Glomerular endothelial cell (primary cell): Measurements from ENCODE around the gene SLC25A10. TPM values are rescaled to one million over a fixed set of nuclear protein-coding genes. Genes with fewer than 3 reads are reported as not detected.
"Not testable (repeated sequence)": the region's sequence is repeated elsewhere in the genome, so short reads cannot be mapped to it uniquely, and the experiment has no call there.

Experiments
- DNase-seq: peaks from one replicate; pipeline ENCODE4 v3.0.0-alpha.2; 2011; ENCODE audit warnings: low read depth, low spot score; ENCODE audit errors: extremely low read depth
- total RNA-seq: library from RNA; depleted of rRNA; stranded (reverse); fragments of >200 nt; gene quantifications from 2 replicates; pipeline ENCODE4 v1.2.3, GENCODE V29; 2015

SLC25A10 gene, protein sequence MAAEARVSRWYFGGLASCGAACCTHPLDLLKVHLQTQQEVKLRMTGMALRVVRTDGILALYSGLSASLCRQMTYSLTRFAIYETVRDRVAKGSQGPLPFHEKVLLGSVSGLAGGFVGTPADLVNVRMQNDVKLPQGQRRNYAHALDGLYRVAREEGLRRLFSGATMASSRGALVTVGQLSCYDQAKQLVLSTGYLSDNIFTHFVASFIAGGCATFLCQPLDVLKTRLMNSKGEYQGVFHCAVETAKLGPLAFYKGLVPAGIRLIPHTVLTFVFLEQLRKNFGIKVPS
- 13.2 and 19.0 TPM in 2 replicates for total RNA-seq

DNA sequence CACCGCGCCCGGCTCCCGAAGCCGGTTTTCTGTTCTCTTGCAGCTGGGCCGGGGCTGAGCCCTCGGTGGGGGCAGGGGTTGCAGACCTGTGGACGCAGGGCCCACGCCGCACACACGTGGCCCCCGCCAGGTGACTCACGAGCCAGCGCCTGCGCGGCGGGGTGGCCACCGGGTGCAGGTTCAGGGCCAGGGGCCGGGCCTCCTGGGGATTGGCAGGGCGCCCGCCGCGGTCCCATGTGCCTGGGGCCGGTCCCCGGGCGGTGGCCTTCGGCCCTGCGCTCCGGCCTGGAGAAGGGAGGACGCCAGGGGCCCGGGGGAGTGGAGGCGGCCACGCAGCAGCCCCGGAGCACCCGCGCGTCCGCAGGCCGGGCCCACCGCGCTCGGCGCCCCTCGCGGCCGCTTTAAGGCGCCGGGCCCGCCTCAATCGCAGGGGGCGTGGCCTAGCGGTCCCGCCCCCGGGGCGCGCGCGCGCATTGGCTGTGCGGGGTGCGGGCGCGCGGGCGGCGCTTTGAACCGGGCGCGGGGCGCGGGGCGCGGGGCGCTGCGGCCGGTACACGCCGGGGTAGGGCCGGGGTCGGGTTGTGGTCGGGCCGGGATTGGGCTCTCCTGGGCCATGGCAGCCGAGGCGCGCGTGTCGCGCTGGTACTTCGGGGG, at the start of gene SLC25A10:
TSS of gene SLC25A10 (plus strand) at position 471 of the 654 bp plus-strand sequence. CDS start at position 614, 143 bp downstream.
- no peak for DNase-seq

DNA sequence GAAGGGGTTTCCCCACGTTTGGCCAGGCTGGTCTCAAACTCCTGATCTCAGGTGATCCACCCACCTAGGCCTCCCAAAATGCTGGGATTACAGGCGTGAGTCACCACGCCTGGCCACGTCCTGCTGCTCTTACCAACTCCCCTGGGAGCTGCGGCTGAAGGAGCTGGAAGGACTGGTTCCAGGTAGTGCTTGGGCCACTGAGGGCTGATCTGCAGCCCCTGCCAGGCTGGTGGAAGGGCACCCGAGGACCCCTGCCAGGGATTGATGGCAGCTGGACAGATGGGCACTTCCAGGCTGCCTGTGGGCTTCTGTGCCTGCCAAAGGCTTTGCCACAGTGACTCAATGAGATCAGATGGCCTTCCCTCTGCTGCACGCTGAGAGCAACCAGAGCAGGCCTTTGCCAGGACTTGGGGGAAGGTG, 48.0 kb upstream of the SLC25A10 start:
- no peak for DNase-seq

DNA sequence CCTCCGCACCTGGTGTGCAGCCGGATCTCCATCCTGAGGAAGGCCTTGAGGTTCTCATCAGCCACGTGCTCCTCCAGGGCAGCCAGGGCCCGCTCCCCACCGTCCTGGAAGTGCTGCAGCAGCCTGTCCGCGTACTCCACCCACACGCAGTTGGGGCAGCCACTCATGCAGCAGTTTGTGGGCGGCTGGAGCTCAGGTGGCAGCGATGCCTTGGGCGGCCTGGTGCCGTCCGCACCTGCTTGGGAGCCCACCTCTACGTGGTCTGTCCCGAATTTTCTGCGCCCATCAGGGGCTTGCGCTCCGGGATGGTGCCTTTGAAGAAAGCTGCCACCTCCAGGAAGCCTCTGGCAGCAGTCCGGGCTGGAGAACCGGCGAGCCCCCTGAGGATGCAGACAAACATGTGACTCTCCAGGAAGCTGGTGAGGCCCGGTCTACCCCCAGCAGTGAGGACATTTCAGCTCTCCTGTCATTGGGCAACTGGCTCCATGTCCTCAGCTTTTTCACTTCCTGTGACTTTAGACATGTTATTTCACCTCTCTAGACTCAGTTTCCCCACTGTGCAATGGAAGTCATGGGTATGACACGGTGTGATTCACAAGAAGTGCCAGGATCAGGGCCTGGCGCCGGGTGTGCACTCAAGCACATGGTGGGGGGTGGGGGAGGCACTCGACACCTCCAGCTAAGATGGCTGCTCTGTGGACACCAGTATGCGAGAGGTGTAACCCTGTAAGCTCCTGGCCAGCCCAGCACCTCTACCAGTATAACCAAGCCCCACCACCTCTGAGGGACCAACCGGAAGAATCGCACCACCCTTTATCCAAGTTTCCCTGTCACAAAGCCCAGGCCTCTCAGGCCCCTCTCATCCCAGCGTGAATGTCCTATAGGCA, 46.6 kb upstream of the SLC25A10 start:
- no peak for DNase-seq

DNA sequence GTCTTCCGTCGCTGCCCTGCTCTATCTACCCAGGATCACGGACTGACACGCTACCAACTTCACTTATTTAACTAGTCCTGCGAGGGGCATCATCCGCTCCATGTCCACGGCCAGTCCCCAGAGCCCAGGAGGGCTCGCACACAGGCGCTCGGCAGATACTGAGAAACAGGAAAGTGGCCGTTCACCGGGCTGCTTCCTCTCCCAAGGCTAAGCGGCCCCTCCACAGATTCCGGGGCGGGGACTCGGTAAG, 46.1 kb upstream of the SLC25A10 start:
- no peak for DNase-seq

DNA sequence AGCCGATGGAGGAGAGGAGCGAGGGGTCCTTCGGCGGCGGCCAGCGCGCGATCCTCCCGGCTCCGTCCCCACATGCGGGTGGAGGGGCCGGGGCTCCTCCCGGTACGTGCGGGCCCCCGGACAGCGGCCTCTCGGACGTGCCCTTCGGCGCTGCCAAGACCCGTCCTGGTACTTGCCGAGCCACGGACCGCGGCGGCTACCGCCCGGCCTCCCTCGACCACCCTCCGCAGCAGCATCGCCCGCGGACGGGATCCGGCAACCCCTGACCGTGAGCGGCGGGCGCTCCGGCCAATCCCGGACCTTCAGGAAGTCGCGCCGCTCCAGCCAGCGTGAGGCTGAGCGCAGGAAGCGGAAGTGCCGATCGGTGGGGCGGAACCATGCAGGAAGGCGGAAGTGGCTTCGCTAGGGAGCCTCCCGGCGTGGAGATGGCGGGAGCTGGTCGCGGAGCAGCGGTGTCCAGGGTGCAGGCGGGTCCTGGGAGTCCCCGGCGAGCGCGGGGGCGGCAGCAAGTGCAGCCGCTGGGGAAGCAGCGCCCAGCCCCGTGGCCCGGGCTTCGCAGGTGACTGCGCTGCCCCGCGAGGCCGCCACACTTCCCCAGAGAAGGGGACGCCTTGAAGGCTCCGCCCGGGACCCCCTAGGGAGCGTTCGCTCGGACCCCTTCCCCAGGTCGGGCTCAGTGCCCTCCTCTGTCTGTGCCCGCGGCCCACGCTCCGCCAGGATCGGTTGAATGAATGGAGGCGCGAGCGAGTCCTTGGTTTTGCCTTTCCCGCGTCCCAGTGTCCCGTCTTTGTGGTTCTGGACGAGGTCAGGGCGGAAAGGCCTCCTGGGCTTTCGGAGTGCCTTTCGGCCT, 45.5 kb upstream of the SLC25A10 start, which contains the start of the genes CCDC137 and OXLD1:
TSS of gene CCDC137 (plus strand) at position 396 of the 850 bp plus-strand sequence. CDS start at position 426, 30 bp downstream.
TSS of gene OXLD1 (minus strand) at position 264 of the 850 bp plus-strand sequence. CDS start at position 236, 28 bp downstream.
- peak; percentile 66 for DNase-seq

DNA sequence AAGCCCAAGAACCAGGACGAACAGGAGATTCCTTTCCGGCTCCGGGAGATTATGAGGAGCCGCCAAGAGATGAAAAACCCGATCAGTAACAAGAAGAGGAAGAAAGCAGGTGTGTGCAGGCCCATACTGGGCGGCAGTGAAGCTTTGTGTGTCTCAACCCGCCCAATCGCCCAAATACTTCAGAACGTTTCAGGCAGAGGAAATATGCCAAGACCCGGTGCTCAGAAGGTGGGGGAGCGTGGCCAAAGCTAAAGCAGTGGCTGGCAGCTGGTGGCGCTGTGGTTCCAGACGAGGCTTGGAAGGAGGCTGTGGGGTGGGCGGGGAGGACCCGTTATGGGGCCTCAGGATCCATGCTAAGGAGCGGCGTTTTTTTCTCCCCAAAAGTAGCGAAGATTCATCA, 44.3 kb upstream of the SLC25A10 start:
- no peak for DNase-seq

DNA sequence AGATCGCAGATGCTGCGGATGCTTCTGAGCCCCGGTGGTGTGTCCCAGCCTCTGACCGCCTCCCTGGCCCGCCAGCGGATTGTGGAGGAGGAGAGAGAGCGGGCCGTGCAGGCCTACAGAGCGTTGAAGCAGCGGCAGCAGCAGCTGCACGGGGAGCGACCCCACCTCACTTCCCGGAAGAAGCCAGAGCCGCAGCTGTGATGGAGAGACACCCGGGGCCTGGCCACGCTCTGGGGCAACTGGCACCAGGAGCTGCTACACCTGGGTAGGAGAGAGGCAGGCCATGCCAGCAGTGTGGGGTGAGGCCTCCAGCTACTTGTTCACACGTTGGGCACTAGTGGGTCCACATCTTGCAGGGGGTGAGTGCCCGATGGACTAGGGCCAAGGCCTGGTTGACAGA, 39.6 kb upstream of the SLC25A10 start:
- DNase-seq = no peak

DNA sequence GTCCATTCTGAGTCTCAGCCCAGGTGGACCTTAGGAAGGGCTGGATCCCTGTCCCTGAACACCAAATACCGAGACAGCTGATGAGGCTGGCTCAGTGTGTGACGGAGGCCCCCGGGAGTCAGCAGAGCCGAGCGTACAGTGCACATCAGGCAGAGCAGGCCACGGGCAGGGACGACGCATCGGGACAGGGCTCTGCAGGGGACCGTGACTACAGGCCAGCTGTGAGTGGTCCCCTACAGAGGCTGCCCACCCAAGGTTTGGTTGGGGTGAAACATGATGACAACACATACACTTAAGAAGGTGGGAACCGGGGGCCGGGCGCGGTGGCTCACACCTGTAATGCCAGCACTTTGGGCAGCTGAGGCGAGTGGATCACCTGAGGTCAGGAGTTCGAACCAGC, 39.1 kb upstream of the SLC25A10 start:
- no peak for DNase-seq

DNA sequence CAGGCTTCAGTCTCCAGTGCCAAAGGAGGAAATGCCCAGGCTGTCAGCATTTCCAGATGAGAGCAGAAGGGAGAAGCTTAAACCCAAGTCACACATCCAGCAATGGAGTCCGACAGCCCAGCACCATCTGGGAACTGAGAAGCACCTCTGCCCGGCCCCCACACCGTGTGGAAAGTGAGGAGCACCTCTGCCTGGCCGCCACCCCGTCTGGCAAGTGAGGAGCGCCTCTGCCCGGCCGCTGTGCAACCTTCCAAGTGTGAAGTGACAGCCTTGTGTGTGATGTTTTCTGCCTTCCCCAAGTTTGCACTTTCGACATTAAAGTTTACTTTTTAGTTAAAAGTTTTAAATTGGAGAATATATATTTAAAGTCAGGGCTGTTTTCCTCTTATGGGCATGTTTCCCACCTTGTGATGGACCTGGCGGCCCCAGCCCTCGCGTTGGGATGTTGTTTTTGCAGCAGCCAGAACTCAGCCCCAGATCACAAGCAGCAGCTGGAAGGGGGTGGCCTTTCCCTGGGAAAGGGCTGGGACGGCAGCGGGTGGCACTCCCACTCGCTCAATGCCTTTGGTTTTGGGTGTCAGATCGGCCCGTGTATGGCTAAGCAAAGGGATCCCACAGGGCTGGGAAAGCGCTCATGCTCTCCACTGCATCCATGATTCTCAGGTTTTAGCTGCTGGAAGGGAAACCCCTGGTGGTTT, 38.4 kb upstream of the SLC25A10 start:
- DNase-seq = no peak

DNA sequence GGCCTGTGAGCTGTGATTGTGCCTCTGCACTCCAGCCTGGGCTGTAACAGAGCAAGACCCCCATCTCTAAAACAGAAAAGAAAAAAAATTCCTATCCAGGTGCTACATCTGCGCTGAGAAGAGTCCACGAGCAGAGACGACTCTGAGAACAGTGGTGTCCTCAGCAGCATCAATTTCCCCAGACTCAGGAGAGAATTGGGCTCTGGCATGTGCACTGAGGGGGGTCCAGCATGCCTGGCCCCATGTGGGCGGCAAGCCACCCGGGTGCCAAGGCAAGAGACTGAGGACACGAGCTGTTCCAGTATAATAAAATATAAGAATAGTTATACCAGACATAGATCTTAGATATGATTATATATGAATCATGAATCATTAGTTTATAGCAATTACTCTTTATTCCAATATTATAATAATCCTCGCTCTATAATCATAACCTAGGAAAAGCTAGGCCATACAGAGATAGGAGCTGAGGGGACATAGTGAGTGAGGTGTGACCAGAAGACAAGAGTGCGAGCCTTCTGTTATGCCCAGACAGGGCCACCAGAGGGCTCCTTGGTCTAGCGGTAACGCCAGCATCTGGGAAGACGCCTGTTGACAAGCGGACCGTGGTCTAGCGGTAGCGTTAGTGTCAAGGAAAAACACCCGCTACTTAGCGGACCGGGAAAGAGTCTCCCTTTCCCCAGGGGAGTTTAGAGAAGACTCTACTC, 36.4 kb upstream of the SLC25A10 start:
- not testable (repeated sequence) for DNase-seq

DNA sequence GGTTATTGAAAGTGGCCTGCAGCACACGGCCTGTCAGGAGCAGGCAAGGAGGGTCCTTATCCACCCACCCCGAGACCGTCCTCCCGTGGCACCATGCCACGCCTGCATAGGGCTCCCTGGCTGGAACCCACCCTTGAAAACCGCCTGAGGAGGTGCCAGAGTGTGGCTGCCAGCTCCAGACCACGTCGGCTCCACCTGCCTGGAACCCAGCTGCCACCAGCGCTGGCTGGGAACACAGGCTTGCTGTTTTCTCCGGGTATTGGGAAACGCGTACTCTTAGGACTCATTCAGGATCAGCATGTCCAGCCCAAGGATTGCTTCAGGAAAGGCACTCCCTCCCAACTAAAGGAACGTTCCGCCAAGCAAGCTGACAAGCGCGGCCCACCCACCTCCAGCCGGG, 35.2 kb upstream of the SLC25A10 start:
- DNase-seq = no peak

DNA sequence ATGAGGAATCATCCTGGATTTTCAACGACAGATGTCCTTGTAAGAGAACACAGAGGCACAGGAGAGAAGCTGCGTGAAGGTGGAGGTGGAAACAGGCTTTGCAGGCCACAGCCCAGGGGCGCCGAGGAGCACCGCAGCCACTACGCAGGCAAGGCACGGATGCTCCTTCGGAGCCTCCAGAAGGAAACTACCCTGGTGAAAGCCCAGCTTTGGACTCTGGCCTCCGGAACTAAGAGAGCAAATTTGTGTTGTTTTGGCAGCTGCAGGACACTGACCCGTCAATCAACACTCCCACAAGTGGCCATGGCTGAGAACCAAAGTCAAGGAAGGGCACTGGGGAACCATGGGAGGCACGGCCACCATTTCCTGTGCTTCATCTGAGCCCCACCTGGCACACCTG, 31.9 kb upstream of the SLC25A10 start:
- DNase-seq = no peak

DNA sequence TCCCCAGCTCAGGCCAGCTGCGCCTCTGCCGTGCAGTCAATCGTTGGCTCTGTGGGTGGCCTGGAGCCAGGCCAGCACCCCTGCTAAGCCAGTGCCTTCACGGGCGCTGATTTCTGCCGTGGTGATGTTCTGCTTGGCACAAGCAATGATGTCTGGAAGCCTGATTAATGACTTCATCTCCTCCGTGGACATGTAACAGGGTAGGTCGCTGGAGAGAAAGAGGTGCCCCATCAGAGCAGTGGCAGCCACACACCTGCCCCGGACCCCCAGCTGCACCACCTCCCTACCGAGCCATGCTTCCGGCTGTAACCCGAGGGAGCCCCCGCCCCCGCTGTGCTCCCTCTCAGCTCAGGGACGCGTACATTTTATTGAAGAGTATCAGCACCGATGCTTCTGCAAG, 30.4 kb upstream of the SLC25A10 start:
- DNase-seq = no peak

DNA sequence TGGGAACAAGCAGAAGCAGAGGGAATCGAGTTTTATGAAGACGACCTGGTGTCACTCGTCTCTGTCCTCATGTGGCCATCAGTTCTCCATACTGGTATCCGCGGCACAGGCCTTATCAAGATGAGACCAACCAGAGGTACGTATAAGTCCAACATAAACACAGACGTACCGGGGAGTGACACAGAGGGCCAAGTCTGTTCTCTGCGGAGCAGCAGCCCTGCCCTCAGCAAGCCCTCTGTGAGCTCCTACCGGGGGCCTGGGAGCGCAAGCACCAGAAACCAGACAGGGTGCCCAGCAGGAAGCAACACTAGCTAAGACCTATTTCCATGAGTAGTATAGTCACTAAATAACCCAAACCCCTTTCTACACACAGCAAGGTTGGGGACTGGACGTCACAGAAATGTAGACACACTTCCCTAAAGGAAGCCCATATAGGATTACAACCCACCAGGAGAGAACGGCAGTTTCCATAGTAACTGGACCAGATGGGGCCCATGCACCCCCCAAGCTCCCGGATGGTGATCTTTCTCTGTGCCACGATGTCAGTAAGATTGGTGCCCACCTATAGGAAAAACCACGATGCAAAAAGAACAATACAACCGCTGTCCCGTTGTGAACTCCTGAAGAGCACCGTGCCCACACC, 29.4 kb upstream of the SLC25A10 start:
- DNase-seq = no peak

DNA sequence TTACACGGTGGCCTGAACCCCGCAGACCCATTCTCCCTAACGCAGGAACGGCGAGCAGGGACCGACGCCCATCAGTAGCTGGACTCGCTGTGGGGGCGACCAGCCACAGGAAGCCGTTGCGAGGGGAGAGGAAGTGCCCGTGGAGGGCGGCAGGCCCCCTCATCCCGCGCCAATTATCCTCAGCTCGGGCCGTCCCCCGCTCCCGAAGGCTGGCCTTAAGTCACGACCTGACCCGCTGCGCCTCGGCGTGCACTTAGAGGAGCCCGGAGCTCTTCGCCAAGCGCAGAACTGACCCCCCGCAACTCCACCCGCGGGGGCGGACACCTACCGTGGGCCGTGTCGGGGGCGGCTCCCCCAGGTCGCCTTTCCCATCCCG, 28.9 kb upstream of the SLC25A10 start:
- DNase-seq = no peak

DNA sequence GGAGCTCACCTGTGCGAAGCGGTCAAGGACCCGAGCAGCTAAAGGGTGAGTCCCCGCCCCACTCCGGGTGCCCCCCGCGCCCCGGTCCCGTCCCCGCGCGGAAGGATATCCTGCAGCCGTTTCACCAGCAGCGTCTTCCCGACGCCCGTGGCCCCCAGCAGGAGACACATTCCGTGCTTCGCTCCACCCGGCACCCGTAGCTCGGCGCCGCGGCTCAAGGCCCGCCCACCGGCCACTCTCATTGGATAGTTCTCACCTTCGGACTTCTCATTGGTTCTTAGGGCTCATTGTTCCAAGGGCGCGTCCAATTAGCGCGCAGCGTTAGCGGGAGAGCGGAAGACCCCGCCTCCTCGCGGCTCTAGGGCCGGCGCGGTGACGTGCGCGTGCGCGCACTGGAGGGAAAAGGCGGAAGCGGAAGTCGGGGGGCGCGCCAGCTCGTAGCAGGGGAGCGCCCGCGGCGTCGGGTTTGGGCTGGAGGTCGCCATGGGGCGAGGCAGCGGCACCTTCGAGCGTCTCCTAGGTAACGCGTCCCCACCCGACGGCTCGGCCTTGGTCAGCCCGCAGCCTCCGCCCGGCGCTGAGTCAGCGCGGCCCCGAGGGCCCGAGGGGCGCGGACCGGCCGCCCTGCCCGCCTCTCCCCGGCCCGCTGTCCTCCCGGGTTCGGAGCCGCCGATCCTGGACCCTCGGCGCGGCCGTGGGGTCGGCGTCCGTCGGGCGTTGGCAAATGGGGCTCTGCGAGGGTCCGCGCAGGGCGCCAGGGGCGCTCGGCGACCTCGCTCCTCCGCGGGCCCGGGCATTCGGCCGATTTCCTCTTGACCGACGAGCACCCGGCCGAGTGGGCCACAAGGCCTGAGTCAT, 28.3 kb upstream of the SLC25A10 start, which contains the start of the genes ARL16 and HGS:
TSS of gene ARL16 (minus strand) at position 214 of the 858 bp plus-strand sequence. CDS start at position 170, 44 bp downstream.
TSS of gene HGS (plus strand) at position 428 of the 858 bp plus-strand sequence. CDS start at position 484, 56 bp downstream.
- DNase-seq = peak; percentile 89

DNA sequence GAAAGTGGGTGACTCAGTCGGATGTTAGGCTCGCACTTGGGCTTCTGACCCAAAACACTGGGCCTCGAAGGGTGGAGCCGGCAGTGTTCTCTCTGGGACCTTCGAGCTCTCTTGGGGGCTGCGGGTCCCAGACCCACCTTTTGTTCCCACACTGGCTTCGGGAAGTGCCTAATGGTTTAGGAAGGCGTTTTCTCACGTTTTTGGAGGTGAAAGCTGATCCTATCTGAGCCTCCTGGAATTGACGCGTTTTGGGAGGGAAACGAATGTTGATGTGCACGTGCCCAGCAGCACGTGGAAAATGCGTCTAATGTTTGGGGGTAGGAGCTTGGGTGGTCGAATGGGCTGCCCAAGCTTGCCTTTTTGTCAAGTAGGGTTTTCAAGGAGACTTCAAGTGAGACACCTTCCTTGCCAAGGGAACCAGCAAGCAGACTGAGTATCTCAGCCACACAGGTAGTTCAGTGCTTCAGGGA, 27.6 kb upstream of the SLC25A10 start:
- no peak for DNase-seq

DNA sequence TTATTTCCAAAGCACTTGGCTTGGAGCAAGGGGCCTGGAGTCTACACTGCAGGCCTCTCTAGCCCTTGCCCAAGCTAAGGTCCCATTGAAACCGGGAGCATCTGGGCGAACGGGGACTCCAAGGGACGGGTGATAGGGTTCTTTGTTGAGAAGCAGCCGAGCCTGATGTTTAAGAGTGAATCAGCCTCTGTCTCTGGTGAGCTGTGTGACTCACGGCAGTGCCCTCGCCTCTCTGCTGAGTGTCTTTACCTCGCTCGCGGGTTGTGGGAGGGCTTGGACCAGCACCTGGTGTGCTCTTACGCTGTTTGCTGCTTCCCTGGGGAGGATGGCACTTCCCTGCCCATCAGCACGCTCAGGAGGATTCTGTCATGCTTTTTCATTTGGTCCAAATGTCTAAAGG, 27.0 kb upstream of the SLC25A10 start:
- no peak for DNase-seq
